MCF 10A (cell line): ENCODE results near the gene PLD5. TPM values are rescaled to one million over a fixed set of nuclear protein-coding genes. Genes with fewer than 3 reads are reported as not detected.

Experiments
- BruUV-seq: library from RNA; stranded (reverse); fragments of 400-500 nt; replicated peaks from 2 replicates; lab custom pipeline; 2021; lab: Mats Ljungman, UMichigan
- CTCF ChIA-PET: fragments of 300-600 bp; sonication (Branson Sonifier 250); formaldehyde crosslinking; extraction: SDS; loops from one replicate; lab custom pipeline; 2021; ENCODE audit warnings: antibody characterized with exemption, inconsistent platforms; lab: Yijun Ruan, JAX
- POLR2A ChIA-PET: fragments of 300-600, 350-650 bp; sonication (Branson Sonifier 250); formaldehyde crosslinking; extraction: SDS; loops from one replicate; lab custom pipeline; 2020; ENCODE audit warnings: antibody characterized with exemption, inconsistent platforms; lab: Yijun Ruan, JAX
- DNase-seq: peaks from one replicate; pipeline ENCODE4 v3.0.0-alpha.2; 2018; ENCODE audit not compliant: unreplicated experiment
- H3K27ac Mint-ChIP-seq: one replicate; pipeline ENCODE4 v1.8.0; 2022; ENCODE audit warnings: mild to moderate bottlenecking, low read depth, mixed read lengths; ENCODE audit not compliant: unreplicated experiment
- H3K27me3 Mint-ChIP-seq: one replicate; pipeline ENCODE4 v1.8.0; 2022; ENCODE audit warnings: mixed read lengths; ENCODE audit not compliant: insufficient read depth, unreplicated experiment
- H3K36me3 Mint-ChIP-seq: one replicate; pipeline ENCODE4 v1.8.0; 2022; ENCODE audit warnings: mild to moderate bottlenecking, moderate library complexity, mixed read lengths; ENCODE audit not compliant: insufficient read depth, unreplicated experiment
- H3K4me1 Mint-ChIP-seq: one replicate; pipeline ENCODE4 v1.8.0; 2022; ENCODE audit warnings: mixed read lengths; ENCODE audit not compliant: insufficient read depth, unreplicated experiment
- H3K4me3 Mint-ChIP-seq: one replicate; pipeline ENCODE4 v1.8.0; 2022; ENCODE audit warnings: mild to moderate bottlenecking, moderate library complexity, mixed read lengths; ENCODE audit not compliant: unreplicated experiment
- H3K9me3 Mint-ChIP-seq: one replicate; pipeline ENCODE4 v1.8.0; 2022; ENCODE audit warnings: mixed read lengths; ENCODE audit not compliant: unreplicated experiment
- intact Hi-C: fragments of 100-400 bp; cut with micrococcal nuclease; formaldehyde crosslinking; loops from 2 replicates; pipeline ENCODE4 v1.14.1; 2022
- total RNA-seq: library from RNA; stranded (reverse); gene quantifications from 2 replicates; pipeline ENCODE4 v1.2.3, GENCODE V29; 2022
- TF ChIP-seq, protein P1 (sequence below): fragments of 200-600 bp; IDR thresholded peaks from one replicate; pipeline ENCODE4 v1.8.0; 2022; ENCODE audit warnings: antibody characterized with exemption, mild to moderate bottlenecking; ENCODE audit not compliant: unreplicated experiment

PLD5 gene
- total RNA-seq, 1 experiment from 2014 or later: 18.3 TPM

DNA sequence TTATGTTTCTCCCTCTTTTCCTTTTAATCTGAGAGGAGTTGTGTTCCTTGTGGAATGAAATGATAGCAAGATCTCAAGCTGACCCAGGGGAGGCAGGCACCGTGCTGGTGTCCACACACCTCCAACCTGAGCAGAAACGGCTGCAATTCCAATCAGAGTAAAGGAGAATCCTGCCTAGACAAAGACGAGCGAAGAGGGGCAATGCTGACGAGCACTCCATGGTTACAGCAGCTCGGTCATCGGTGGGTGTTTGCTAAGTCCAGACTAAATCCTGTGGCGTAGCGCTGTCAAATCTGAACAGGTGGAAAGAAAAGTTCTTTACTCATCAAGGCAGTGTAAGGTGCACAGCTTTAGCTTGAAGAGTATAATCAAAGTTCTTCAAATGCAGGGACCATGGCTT, 74.8 kb downstream of the PLD5 start:
- intact Hi-C loops: loop anchor here (5.0 kb wide), 1 partner anchor 878 kb away; no protein-coding TSS in a partner anchor
- no peak overlapping the region for H3K4me3 Mint-ChIP-seq
- ChIA-PET CTCF (interaction anchor here (0.6 to 1.9 kb wide), 5 partner anchors 12 to 430 kb away, joined by 3 to 12 read pairs (median 3); no protein-coding TSS in a partner anchor), POLR2A (interaction anchor here (0.6 to 1.3 kb wide), 3 partner anchors 8 to 935 kb away, joined by 3 to 4 read pairs (median 3); no protein-coding TSS in a partner anchor)
- peaks cover 12% of the 10 kb centered on the region for H3K4me1 Mint-ChIP-seq
- H3K27me3 Mint-ChIP-seq: no peaks in the 10 kb centered on the region
- BruUV-seq: no TSS peak
- no peak for DNase-seq
- H3K27ac Mint-ChIP-seq: no peak overlapping the region
- H3K36me3 Mint-ChIP-seq: no peaks in the 10 kb centered on the region
- TF ChIP-seq, protein P1, sequence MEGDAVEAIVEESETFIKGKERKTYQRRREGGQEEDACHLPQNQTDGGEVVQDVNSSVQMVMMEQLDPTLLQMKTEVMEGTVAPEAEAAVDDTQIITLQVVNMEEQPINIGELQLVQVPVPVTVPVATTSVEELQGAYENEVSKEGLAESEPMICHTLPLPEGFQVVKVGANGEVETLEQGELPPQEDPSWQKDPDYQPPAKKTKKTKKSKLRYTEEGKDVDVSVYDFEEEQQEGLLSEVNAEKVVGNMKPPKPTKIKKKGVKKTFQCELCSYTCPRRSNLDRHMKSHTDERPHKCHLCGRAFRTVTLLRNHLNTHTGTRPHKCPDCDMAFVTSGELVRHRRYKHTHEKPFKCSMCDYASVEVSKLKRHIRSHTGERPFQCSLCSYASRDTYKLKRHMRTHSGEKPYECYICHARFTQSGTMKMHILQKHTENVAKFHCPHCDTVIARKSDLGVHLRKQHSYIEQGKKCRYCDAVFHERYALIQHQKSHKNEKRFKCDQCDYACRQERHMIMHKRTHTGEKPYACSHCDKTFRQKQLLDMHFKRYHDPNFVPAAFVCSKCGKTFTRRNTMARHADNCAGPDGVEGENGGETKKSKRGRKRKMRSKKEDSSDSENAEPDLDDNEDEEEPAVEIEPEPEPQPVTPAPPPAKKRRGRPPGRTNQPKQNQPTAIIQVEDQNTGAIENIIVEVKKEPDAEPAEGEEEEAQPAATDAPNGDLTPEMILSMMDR: no peak
- no peaks in the 10 kb centered on the region for H3K9me3 Mint-ChIP-seq

DNA sequence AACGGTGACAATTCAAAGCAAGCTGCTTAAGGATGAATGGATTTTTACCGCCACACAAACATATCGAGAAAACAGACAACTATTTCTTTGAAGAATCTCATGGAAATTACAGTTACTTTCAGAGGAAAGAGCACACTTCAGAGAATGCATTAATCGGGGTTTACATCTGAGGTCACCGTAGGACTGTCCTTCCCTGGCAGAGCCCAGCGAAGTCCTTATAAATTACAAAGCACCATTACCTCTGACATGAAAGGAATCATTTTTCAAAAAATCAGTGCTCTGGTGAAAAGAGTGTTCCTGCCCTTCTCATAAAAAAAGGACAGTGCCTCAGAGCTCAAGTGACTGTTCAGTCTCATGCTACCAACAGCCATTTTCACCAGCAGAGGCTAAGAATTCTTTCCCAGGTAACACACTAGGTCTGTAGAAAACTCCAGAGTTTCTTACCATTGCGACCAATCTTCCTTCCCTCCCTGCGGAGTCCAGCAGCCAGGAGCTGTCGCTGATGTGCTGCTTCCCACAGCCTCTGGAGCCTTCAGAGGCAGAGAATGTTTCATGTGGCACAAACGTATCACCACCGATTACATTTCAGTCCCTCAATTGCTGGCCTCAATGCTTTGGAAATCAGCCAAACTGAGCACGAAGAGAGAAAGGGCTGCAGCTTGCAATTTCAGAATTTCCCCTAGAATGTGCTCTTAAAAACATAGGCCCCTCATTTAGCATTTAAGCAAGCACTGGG, 75.4 kb downstream of the PLD5 start:
- no peak for DNase-seq
- no peak overlapping the region for H3K27ac Mint-ChIP-seq
- H3K36me3 Mint-ChIP-seq: no peaks in the 10 kb centered on the region
- ChIA-PET CTCF (interaction anchor here (0.6 to 1.9 kb wide), 6 partner anchors 13 to 458 kb away, joined by 3 to 12 read pairs (median 4); no protein-coding TSS in a partner anchor), POLR2A (interaction anchor here (1.3 kb wide), 1 partner anchor 22 kb away, joined by 4 read pairs; no protein-coding TSS in a partner anchor)
- H3K9me3 Mint-ChIP-seq: no peaks in the 10 kb centered on the region
- no peaks in the 10 kb centered on the region for H3K27me3 Mint-ChIP-seq
- TF ChIP-seq, protein P1: no peak
- no TSS peak for BruUV-seq
- H3K4me1 Mint-ChIP-seq: peaks cover 9% of the 10 kb centered on the region
- intact Hi-C loops: no loop called here
- H3K4me3 Mint-ChIP-seq: no peak overlapping the region

DNA sequence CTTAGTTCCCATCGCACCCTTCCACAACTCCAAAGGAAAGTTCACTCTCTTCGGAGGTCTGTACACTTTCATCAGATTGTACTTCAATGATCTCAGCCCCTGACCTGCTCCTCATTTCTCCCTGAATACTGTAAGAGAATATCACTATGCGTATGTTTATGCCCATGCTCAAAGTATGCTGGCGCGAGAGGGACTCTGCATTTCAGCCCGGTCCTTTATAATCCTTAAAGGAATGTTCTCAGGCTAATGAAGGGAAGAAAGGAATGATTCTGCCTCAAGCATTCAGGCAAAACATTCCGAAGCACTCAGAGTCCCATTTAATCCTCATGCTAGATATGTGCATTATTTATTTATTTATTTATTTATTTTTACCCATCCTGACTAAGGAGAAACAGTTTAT, 76.8 kb downstream of the PLD5 start:
- no peak overlapping the region for H3K4me3 Mint-ChIP-seq
- ChIA-PET CTCF (interaction anchor here (0.6 to 12.0 kb wide), 5 partner anchors 7 to 838 kb away, joined by 3 to 135 read pairs (median 3); no protein-coding TSS in a partner anchor), POLR2A (interaction anchor here (0.6 to 1.3 kb wide), 3 partner anchors 15 to 427 kb away, joined by 3 to 6 read pairs (median 5); no protein-coding TSS in a partner anchor)
- H3K27ac Mint-ChIP-seq: no peak overlapping the region
- peaks cover 9% of the 10 kb centered on the region for H3K4me1 Mint-ChIP-seq
- no peak for DNase-seq
- H3K27me3 Mint-ChIP-seq: no peaks in the 10 kb centered on the region
- TF ChIP-seq, protein P1: no peak
- intact Hi-C loops: no loop called here
- H3K36me3 Mint-ChIP-seq: no peaks in the 10 kb centered on the region
- BruUV-seq: no TSS peak
- no peaks in the 10 kb centered on the region for H3K9me3 Mint-ChIP-seq

DNA sequence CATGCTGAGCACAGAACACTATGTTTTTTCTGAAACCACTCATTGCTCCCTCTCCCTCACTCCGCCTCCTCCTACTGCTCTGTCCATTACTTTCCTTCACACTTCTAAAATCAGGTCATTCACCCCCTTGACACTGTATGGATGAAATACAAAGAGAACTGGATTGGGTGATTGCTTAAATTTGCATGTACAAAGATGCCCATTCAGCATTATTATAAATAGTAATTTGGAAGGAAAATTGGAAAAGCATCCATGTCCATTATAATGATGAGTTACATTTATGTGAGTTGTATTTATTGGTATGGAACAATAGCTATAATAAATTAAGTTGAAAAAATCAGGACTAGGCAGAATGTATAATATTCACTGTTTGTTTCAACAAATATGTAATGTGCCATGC, 83.7 kb downstream of the PLD5 start:
- intact Hi-C loops: no loop called here

More for the DNA sequence above, 83.7 kb downstream of the PLD5 start:
- no peaks in the 10 kb centered on the region for H3K36me3 Mint-ChIP-seq
- H3K27me3 Mint-ChIP-seq: no peaks in the 10 kb centered on the region
- CTCF ChIA-PET: interaction anchor here (0.6 to 12.0 kb wide), 3 partner anchors 14 to 40 kb away, joined by 3 to 135 read pairs (median 5); no protein-coding TSS in a partner anchor
- BruUV-seq: no TSS peak
- POLR2A ChIA-PET: no interaction called here
- no peak overlapping the region for H3K27ac Mint-ChIP-seq
- H3K4me3 Mint-ChIP-seq: no peak overlapping the region
- no peak for DNase-seq
- no peaks in the 10 kb centered on the region for H3K4me1 Mint-ChIP-seq
- TF ChIP-seq, protein P1: no peak
- no peaks in the 10 kb centered on the region for H3K9me3 Mint-ChIP-seq
